HepG2 (cell line): ENCODE measurements around the gene SIRT7. TPM values are rescaled to one million over a fixed set of nuclear protein-coding genes. Genes with fewer than 3 reads are reported as not detected.

ENCODE experiments used
- ATF5 ChIP-seq: sonication (generic); formaldehyde crosslinking; IDR thresholded peaks from 2 replicates; pipeline ENCODE4 v1.4.0; 2020; ENCODE audit warnings: mild to moderate bottlenecking, low read depth, missing genetic modification reagents
- BHLHE40 ChIP-seq: IDR thresholded peaks from 2 replicates; pipeline ENCODE4 v1.6.1; 2011; ENCODE audit warnings: low read length, improper control_type of control experiment
- CREB3 ChIP-seq: sonication (generic); formaldehyde crosslinking; IDR thresholded peaks from 2 replicates; pipeline ENCODE4 v1.5.0; 2020; ENCODE audit warnings: missing genetic modification reagents
- HNRNPLL ChIP-seq: fragments of 200-400 bp; formaldehyde crosslinking; IDR thresholded peaks from 2 replicates; pipeline ENCODE4 v1.6.1; 2017; ENCODE audit warnings: mild to moderate bottlenecking, low read depth, low read length; ENCODE audit not compliant: poor library complexity, severe bottlenecking
- IRF2 ChIP-seq: IDR thresholded peaks from 2 replicates; pipeline ENCODE4 v1.6.1; 2018; ENCODE audit warnings: missing genetic modification reagents, missing compliant biosample characterization
- KDM3A ChIP-seq: IDR thresholded peaks from 2 replicates; pipeline ENCODE4 v1.6.1; 2018; ENCODE audit warnings: low read depth, missing compliant biosample characterization
- KDM6A ChIP-seq: IDR thresholded peaks from 2 replicates; pipeline ENCODE4 v1.6.1; 2016; ENCODE audit warnings: low read depth
- LRRFIP1 ChIP-seq: sonication (generic); formaldehyde crosslinking; conservative IDR thresholded peaks from 2 replicates; pipeline ENCODE4 v1.4.0; 2020; ENCODE audit warnings: missing genetic modification reagents
- PRDM15 ChIP-seq: sonication (generic); formaldehyde crosslinking; IDR thresholded peaks from 2 replicates; pipeline ENCODE4 v1.4.0; 2020; ENCODE audit warnings: missing genetic modification reagents
- REL ChIP-seq: sonication (generic); formaldehyde crosslinking; conservative IDR thresholded peaks from 2 replicates; pipeline ENCODE4 v1.8.0; 2022; ENCODE audit warnings: mild to moderate bottlenecking, missing genetic modification reagents, moderate library complexity
- RFX1 ChIP-seq: fragments of 450-650 bp; IDR thresholded peaks from 2 replicates; pipeline ENCODE4 v1.6.1; 2017
- RFXAP ChIP-seq: sonication (generic); formaldehyde crosslinking; IDR thresholded peaks from 2 replicates; pipeline ENCODE4 v1.4.0; 2020; ENCODE audit warnings: missing genetic modification reagents, borderline replicate concordance
- YEATS2 ChIP-seq: sonication (generic); formaldehyde crosslinking; IDR thresholded peaks from 2 replicates; pipeline ENCODE4 v1.4.0; 2020; ENCODE audit warnings: missing genetic modification reagents, borderline replicate concordance
- ZBTB20 ChIP-seq: sonication (generic); formaldehyde crosslinking; IDR thresholded peaks from 2 replicates; pipeline ENCODE4 v1.8.1; 2023; ENCODE audit warnings: missing genetic modification reagents, low read depth, mild to moderate bottlenecking, borderline replicate concordance
- ZBTB4 ChIP-seq: sonication (generic); formaldehyde crosslinking; IDR thresholded peaks from 2 replicates; pipeline ENCODE4 v1.4.0; 2020; ENCODE audit warnings: missing genetic modification reagents, mild to moderate bottlenecking, borderline replicate concordance
- ZNF720 ChIP-seq: sonication (generic); formaldehyde crosslinking; IDR thresholded peaks from 2 replicates; pipeline ENCODE4 v1.4.0; 2020; ENCODE audit warnings: missing genetic modification reagents
- ZNF816 ChIP-seq: sonication (generic); formaldehyde crosslinking; IDR thresholded peaks from 2 replicates; pipeline ENCODE4 v1.8.0; 2022; ENCODE audit warnings: missing genetic modification reagents, mild to moderate bottlenecking, borderline replicate concordance
- polyA plus RNA-seq, 8 experiments: library from polyadenylated mRNA; depleted of rRNA in 3 of 8; stranded (reverse) in 7 of 8; unstranded in 1 of 8; fragments of >200 nt; fragmentation: Illumina TruSeq in 4 of 8; extraction: Trizol in 4 of 8; gene quantifications; 2 replicates each; pipeline versions ENCODE4 v1.2.1 to v1.2.3, GENCODE V29; 2011 to 2016; ENCODE audit warnings: low read depth in 4 of 8, missing spikeins in 1 of 8, mixed read lengths in 1 of 8; ENCODE audit not compliant: insufficient read depth in 1 of 8
- total RNA-seq, 5 experiments: library from RNA; depleted of rRNA; stranded (reverse); fragments of >200 nt; fragmentation: Illumina TruSeq; extraction: Trizol; gene quantifications; 2 replicates each; pipeline ENCODE4 v1.2.3, GENCODE V29; 2016; ENCODE audit warnings: low read depth in 1 of 5

Gene SIRT7
- total and polyA plus RNA-seq, 2 of the 13 experiments (the other 11 are each of a cell fraction or from before 2014, with no cell fraction given) = 8.3 to 24.8 TPM

GRCh38 chr17:81909966-81910839 is 7.8 kb downstream of the SIRT7 start (continued):
- TF ChIP-seq LRRFIP1 (CRISPR knock-in tag) (no peak), KDM6A (CRISPR knock-in tag) (peak; percentile 89), RFX1 (no peak), BHLHE40 (peak; percentile 96), ZBTB20 (CRISPR knock-in tag) (0 out of 2 replicates have a peak, but pooled peaks have one; percentile 69), RFXAP (CRISPR knock-in tag) (peak; percentile 80; the same call in 1 of the 2 replicates), ZNF816 (CRISPR knock-in tag) (no peak; the same call in 1 of the 2 replicates), REL (CRISPR knock-in tag) (peak; percentile 76; the same call in 1 of the 2 replicates), YEATS2 (CRISPR knock-in tag) (peak; percentile 75), ZNF720 (CRISPR knock-in tag) (no peak), CREB3 (CRISPR knock-in tag) (peak; percentile 58; the same call in 1 of the 2 replicates), KDM3A (CRISPR knock-in tag) (peak; percentile 84; the same call in 1 of the 2 replicates), PRDM15 (peak; percentile 78), IRF2 (CRISPR knock-in tag) (peak; percentile 63; the same call in 1 of the 2 replicates), ZBTB4 (no peak), ATF5 (no peak), HNRNPLL (no peak)
